Osteoblast (primary cell): Measurements from ENCODE around the gene HASPIN. TPM values are rescaled to one million over a fixed set of nuclear protein-coding genes. Genes with fewer than 3 reads are reported as not detected.

ENCODE experiments used
- DNase-seq: peaks from one replicate; pipeline ENCODE4 v3.0.0; 2011; ENCODE audit warnings: low spot score, mixed read lengths; ENCODE audit not compliant: insufficient read length; ENCODE audit errors: missing footprints
- H2AFZ ChIP-seq: 2 replicates; pipeline ENCODE4 v1.6.0; 2011; ENCODE audit warnings: mild to moderate bottlenecking, low read length
- H3K27ac ChIP-seq: 2 replicates; pipeline ENCODE4 v1.5.1; 2011; ENCODE audit warnings: mild to moderate bottlenecking, low read depth, low read length, moderate library complexity
- H3K27me3 ChIP-seq: 2 replicates; pipeline ENCODE4 v1.6.0; 2012; ENCODE audit warnings: mild to moderate bottlenecking, control low read depth, inconsistent platforms, low read length, moderate library complexity; ENCODE audit not compliant: insufficient read depth
- H3K36me3 ChIP-seq: 2 replicates; pipeline ENCODE4 v1.5.1; 2011; ENCODE audit warnings: mild to moderate bottlenecking, low read length, control low read depth, moderate library complexity; ENCODE audit not compliant: insufficient read depth
- H3K4me1 ChIP-seq: 2 replicates; pipeline ENCODE4 v1.5.1; 2011; ENCODE audit warnings: mild to moderate bottlenecking, low read length, control low read depth, moderate library complexity; ENCODE audit not compliant: insufficient read depth
- H3K4me2 ChIP-seq: 2 replicates; pipeline ENCODE4 v1.6.0; 2011; ENCODE audit warnings: mild to moderate bottlenecking, low read length; ENCODE audit not compliant: insufficient read depth
- H3K4me3 ChIP-seq: fragments of 200-600 bp; sonication (generic); 3 replicates; pipeline ENCODE4 v1.5.1; 2012; ENCODE audit warnings: mild to moderate bottlenecking, low read length, inconsistent platforms; ENCODE audit not compliant: insufficient read depth
- H3K79me2 ChIP-seq: 2 replicates; pipeline ENCODE4 v1.6.0; 2012; ENCODE audit warnings: mild to moderate bottlenecking, low read length, control low read depth, inconsistent platforms; ENCODE audit not compliant: insufficient read depth
- H3K9me3 ChIP-seq: 2 replicates; pipeline ENCODE4 v1.5.1; 2011; ENCODE audit warnings: low read depth, low read length, control low read depth
- H4K20me1 ChIP-seq: 2 replicates; pipeline ENCODE4 v1.6.0; 2012; ENCODE audit warnings: mild to moderate bottlenecking, low read length, control low read depth; ENCODE audit not compliant: insufficient read depth
- total RNA-seq: library from RNA; depleted of rRNA; stranded (reverse); fragments of >200 nt; gene quantifications from 2 replicates; pipeline ENCODE4 v1.2.3, GENCODE V29; 2012
- TF ChIP-seq, protein P1 (sequence below): IDR thresholded peaks from 2 replicates; pipeline ENCODE4 v1.5.1; 2011; ENCODE audit warnings: mild to moderate bottlenecking, low read depth, low read length, moderate library complexity; ENCODE audit errors: extremely low read depth

The HASPIN gene
- total RNA-seq, 1 donor: 1.4 TPM

DNA sequence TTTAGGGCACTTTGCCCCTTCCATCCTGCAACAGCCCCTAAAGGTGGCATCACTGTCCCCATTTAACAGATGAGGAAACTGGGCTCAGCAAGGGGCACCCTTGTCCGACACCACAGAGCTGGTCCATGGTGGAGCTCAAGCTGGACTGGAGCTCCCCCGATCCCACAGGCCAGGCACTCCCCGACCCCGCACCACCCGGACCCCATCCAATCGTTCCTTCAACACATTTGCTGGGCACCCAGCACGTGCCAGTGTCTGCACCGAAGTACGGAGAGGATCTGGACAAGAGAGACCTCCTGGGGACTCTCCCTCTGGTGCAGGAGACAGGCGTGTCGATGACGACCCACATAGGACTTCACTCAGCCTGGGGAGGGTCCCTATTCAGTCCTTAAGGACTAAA is 41.7 kb upstream of the HASPIN start:
- no peaks in the 10 kb centered on the region for H3K79me2 ChIP-seq
- no peak overlapping the region for H3K4me3 ChIP-seq
- TF ChIP-seq, protein P1, sequence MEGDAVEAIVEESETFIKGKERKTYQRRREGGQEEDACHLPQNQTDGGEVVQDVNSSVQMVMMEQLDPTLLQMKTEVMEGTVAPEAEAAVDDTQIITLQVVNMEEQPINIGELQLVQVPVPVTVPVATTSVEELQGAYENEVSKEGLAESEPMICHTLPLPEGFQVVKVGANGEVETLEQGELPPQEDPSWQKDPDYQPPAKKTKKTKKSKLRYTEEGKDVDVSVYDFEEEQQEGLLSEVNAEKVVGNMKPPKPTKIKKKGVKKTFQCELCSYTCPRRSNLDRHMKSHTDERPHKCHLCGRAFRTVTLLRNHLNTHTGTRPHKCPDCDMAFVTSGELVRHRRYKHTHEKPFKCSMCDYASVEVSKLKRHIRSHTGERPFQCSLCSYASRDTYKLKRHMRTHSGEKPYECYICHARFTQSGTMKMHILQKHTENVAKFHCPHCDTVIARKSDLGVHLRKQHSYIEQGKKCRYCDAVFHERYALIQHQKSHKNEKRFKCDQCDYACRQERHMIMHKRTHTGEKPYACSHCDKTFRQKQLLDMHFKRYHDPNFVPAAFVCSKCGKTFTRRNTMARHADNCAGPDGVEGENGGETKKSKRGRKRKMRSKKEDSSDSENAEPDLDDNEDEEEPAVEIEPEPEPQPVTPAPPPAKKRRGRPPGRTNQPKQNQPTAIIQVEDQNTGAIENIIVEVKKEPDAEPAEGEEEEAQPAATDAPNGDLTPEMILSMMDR: no peak
- no peaks in the 10 kb centered on the region for H4K20me1 ChIP-seq
- no peak overlapping the region for H3K4me2 ChIP-seq
- H3K4me1 ChIP-seq: peaks cover 2% of the 10 kb centered on the region
- peak; percentile 70 for DNase-seq
- H3K36me3 ChIP-seq: no peaks in the 10 kb centered on the region
- no peak overlapping the region for H2AFZ ChIP-seq
- peaks cover 4% of the 10 kb centered on the region for H3K27me3 ChIP-seq
- no peaks in the 10 kb centered on the region for H3K9me3 ChIP-seq
- no peak overlapping the region for H3K27ac ChIP-seq

DNA sequence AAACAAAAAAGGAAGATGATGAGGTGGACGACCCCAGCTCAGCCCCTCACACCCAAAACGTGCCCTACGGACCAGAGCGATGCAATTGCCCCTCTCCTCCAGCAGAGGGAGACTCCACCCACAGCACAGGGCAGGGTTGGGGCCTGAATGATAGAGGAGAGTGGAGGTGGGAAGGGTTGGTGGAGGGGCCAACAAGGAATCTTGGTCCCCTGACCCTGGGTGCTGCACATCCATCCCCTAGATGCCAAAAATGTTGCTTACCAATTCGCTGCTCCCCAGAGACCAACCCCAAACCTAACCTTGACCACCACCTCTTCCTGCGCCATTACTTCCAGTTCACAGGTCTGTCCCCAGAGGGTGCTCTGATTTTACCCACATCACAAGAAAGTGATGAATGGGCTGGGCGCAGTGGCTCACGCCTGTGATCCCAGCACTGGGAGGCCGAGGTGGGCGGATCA is 40.6 kb upstream of the HASPIN start:
- Histone ChIP-seq H3K4me2 (no peak overlapping the region), H3K4me1 (peaks cover 2% of the 10 kb centered on the region), H3K4me3 (no peak overlapping the region), H3K27me3 (peaks cover 4% of the 10 kb centered on the region), H2AFZ (no peak overlapping the region), H3K79me2 (no peaks in the 10 kb centered on the region), H4K20me1 (no peaks in the 10 kb centered on the region), H3K36me3 (no peaks in the 10 kb centered on the region), H3K9me3 (no peaks in the 10 kb centered on the region), H3K27ac (no peak overlapping the region)
- TF ChIP-seq, protein P1: peak; percentile 88
- DNase-seq: peak; percentile 98

DNA sequence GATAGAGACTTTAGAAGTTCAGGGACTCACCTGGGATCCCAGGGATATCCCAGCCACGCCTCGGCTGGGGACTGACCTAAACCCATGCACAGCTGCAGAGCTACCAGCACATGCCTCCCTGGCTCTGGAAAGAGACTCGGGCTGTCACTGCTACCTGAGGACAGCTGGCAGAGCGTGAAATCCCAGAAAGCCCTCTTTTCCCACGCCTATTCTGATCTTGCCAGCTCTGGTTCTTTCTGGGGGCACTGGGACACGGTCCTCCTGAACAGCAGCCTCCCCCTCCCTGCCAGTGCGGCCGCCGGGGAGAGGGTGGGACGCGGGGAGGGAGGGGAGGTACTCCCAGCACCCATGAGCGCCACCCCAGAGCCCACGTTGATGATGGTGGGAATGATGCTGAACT is 38.5 kb upstream of the HASPIN start:
- Histone ChIP-seq H3K9me3 (no peaks in the 10 kb centered on the region), H3K4me1 (no peaks in the 10 kb centered on the region), H4K20me1 (no peaks in the 10 kb centered on the region), H3K4me3 (no peak overlapping the region), H3K27ac (no peak overlapping the region), H3K27me3 (peaks cover 4% of the 10 kb centered on the region), H3K79me2 (no peaks in the 10 kb centered on the region), H2AFZ (no peak overlapping the region), H3K36me3 (no peaks in the 10 kb centered on the region), H3K4me2 (no peak overlapping the region)
- TF ChIP-seq, protein P1: no peak
- DNase-seq: peak; percentile 75

DNA sequence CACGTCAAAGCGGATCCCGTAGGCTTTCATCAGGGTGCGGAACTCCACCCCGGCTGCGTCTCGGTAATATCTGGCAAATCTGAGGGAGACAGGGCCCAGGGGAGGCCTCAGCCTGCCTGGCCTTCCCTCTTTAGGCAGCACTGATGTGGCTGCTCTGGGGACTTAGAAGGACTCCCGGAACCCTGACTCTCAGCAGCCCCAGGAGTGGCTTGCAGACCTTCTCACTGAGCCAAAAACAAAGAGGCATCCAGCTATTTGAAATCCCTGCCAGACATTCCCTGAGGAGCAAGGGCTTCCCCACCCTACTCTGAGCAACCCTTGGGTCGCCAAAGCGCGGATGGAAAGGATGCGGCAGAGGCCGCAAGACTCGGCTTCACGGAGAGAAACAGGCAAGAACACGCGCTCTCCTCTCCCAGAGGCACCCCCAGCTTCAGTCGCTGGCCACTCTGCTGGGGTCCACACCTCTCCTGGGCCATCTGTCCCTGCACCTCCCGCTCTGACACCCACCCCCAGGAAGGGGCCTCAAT is 35.6 kb upstream of the HASPIN start:
- peak overlapping the region; percentile 29 for H2AFZ ChIP-seq
- TF ChIP-seq, protein P1: no peak
- no peak overlapping the region for H3K4me2 ChIP-seq
- no peaks in the 10 kb centered on the region for H3K36me3 ChIP-seq
- H3K79me2 ChIP-seq: no peaks in the 10 kb centered on the region
- H3K9me3 ChIP-seq: no peaks in the 10 kb centered on the region
- peaks cover 4% of the 10 kb centered on the region for H3K27me3 ChIP-seq
- no peak overlapping the region for H3K4me3 ChIP-seq
- H4K20me1 ChIP-seq: no peaks in the 10 kb centered on the region
- no peaks in the 10 kb centered on the region for H3K4me1 ChIP-seq
- H3K27ac ChIP-seq: no peak overlapping the region
- peak; percentile 92 for DNase-seq
